Forelimb muscle (tissue), 1 donor: ENCODE data around the gene NRTN. TPM values are rescaled to one million over a fixed set of nuclear protein-coding genes. Genes with fewer than 3 reads are reported as not detected.

Experiments
- DNase-seq: peaks from one replicate; pipeline ENCODE4 v3.0.0-alpha.2; 2013; ENCODE audit warnings: low read depth
- polyA plus RNA-seq: library from polyadenylated mRNA; unstranded; fragments of 120-200 nt; gene quantifications from one replicate; pipeline ENCODE4 v1.2.1, GENCODE V29; 2013; ENCODE audit not compliant: insufficient read length

NRTN gene
- polyA plus RNA-seq, 1 donor, result 0.37 TPM

GRCh38 chr19:5814852-5815246 lies 10.0 kb downstream of the NRTN start:
- no peak for DNase-seq

GRCh38 chr19:5817218-5817617 lies 12.4 kb downstream of the NRTN start:
- DNase-seq, result no peak

GRCh38 chr19:5818594-5818993 lies 13.7 kb downstream of the NRTN start:
- DNase-seq, result no peak

- no peak for DNase-seq
These were observed 15.9 kb downstream of the NRTN start for GRCh38 chr19:5820785-5821184.

- DNase-seq, result no peak
These were observed 16.8 kb downstream of the NRTN start for GRCh38 chr19:5821521-5822180.

GRCh38 chr19:5822181-5822844 lies 17.4 kb downstream of the NRTN start:
- DNase-seq, result no peak

GRCh38 chr19:5823579-5824281 lies 18.9 kb downstream of the NRTN start:
- DNase-seq, result no peak

- DNase-seq, result no peak
These were observed 19.9 kb downstream of the NRTN start for GRCh38 chr19:5824751-5825150.

- DNase-seq, result no peak
These were observed 20.3 kb downstream of the NRTN start for GRCh38 chr19:5825178-5825577.

- DNase-seq, result no peak
These were observed 21.9 kb downstream of the NRTN start for GRCh38 chr19:5826531-5827341.

GRCh38 chr19:5827342-5827890 lies 22.5 kb downstream of the NRTN start:
- no peak for DNase-seq

- DNase-seq, result peak; percentile 83
These were observed 23.2 kb downstream of the NRTN start for GRCh38 chr19:5827891-5828660.

GRCh38 chr19:5828661-5829566 lies 24.0 kb downstream of the NRTN start:
- no peak for DNase-seq

GRCh38 chr19:5829567-5830310 lies 24.9 kb downstream of the NRTN start:
- DNase-seq, result no peak

- DNase-seq, result no peak
These were observed 26.3 kb downstream of the NRTN start for GRCh38 chr19:5831159-5831558.

- DNase-seq, result no peak
These were observed 27.2 kb downstream of the NRTN start for GRCh38 chr19:5832061-5832460.

- no peak for DNase-seq
These were observed 27.8 kb downstream of the NRTN start for GRCh38 chr19:5832527-5833216.

- no peak for DNase-seq
These were observed 33.0 kb downstream of the NRTN start for GRCh38 chr19:5837761-5838352.
